Adipose tissue (tissue), 3 donors: ENCODE measurements around the gene LRRC8E. TPM values are rescaled to one million over a fixed set of nuclear protein-coding genes. Genes with fewer than 3 reads are reported as not detected.
"Not testable (repeated sequence)": the region's sequence is repeated elsewhere in the genome, so short reads cannot be mapped to it uniquely, and the experiment has no call there.

Experiments
- H3K27ac ChIP-seq: one replicate; pipeline ENCODE4 v1.5.1; 2013; ENCODE audit warnings: low read depth, low read length
- WGBS, 3 donors: extraction: QIAGEN DNeasy Blood & Tissue Kit; methylation state at CpG; one replicate each; pipeline ENCODE4 v1.1.7; 2013; 5-methylcytosine and 5-hydroxymethylcytosine counted together
- polyA plus RNA-seq, 3 donors: library from polyadenylated mRNA; stranded (reverse); fragments of 200-250 nt; gene quantifications; one replicate each; pipeline ENCODE4 v1.2.3, GENCODE V29; 2013
- donor health status: healthy with polysubstance abuse.
- donor health status: Bipolar disorder and iron deficiency.
- donor health status: healthy.

The LRRC8E gene
- polyA plus RNA-seq, 3 donors = 0.22 to 4.1 (median 0.61) TPM

DNA sequence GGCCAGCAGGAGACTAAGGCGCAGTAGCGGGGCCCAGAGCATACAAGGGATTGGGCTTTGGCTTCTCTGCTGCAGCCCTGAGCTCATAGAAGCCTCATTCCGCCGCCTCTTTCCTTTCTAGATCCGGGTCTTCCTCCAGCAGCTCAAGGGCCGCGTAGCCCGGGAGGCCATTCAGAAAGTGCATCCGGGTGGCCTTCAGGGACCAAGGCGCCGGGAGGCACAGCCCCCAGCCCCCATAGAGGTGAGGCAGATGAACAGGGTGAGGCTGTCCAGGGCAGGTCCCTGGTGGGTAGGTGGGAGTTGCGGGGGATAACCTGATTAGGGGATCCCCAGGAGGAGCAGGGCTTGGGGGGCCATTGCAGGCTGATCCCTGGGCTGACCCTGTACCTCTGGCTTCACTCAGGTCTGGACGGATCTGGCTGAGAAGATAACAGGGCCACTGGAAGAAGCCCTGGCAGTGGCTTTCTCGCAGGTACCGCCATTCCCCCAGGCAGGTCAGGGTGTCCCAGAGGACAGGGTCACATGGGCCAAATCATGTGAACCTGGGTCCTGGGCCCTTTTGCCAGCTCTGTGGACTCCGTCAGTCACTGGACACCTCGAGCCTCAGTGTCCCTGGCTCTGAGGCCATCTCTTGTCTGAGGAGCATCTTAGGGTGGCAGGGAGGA is 33.1 kb downstream of the LRRC8E start:
- WGBS, 3 donors = 35 to 62% (median 43%) methylated on average over 13 to 17 of the region's 17 CpGs
- peak overlapping the region; percentile 51 for H3K27ac ChIP-seq

- 91 to 94% (median 92%) methylated on average over 29 to 31 of the region's 31 CpGs for WGBS, 3 donors
- H3K27ac ChIP-seq = no peak overlapping the region
Measured at GRCh38 chr19:7921967-7922835, 33.9 kb downstream of the LRRC8E start.

DNA sequence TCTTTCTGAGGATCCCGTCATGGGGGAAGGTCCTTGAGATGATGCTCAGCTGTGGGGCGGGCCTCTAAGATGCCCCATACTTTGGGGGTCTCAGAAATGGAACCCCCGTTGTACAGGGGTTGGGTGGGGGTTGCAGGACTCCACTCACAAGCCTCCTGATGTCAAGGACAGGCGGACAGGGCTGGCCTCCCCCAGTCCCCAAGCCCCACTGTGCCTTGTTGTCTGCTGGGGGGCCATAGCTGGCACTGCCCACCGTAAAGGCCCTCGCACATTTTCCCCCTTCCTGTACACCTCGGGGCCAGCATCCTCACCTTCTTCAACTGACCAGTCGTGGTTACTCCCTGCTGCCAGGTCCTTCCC is 34.5 kb downstream of the LRRC8E start:
- 87 to 91% (median 90%) methylated on average over 8 of the region's 8 CpGs for WGBS, 3 donors

GRCh38 chr19:7923295-7924191 is 35.2 kb downstream of the LRRC8E start:
- H3K27ac ChIP-seq = no peak overlapping the region
- WGBS, 3 donors = 76 to 84% (median 76%) methylated on average over 31 of the region's 31 CpGs

More for the DNA sequence above, 34.5 kb downstream of the LRRC8E start:
- no peak overlapping the region for H3K27ac ChIP-seq

GRCh38 chr19:7924241-7924640 is 35.9 kb downstream of the LRRC8E start:
- 72 to 78% (median 75%) methylated on average over 10 to 12 of the region's 12 CpGs for WGBS, 3 donors
- no peak overlapping the region for H3K27ac ChIP-seq

DNA sequence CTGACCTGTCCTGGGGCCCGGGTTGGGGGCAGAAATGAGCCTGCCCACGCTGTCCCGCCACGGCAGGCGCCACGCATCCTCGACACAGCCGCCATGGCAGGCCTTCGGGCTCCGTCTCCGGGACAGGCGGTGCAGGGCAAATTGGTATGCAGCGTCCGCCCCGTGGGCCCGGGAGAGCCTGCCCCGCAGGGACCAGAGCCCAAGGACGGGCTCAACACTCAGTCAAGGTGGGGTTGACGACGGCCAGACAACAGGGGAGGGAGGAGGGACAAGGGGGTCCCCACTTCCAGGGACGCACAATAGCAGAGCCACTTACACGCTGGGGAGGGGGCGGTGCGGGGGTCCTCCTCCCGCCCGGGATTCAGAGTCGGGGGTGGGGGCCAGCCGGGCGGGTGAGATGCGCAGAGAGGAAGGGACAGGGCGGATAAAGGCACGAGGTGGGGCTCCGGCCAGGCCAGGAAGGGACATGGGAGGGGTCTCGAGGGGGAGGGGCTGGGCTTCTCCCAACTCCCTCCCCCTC is 36.4 kb downstream of the LRRC8E start:
- no peak overlapping the region for H3K27ac ChIP-seq
- WGBS, 3 donors = 38 to 42% (median 41%) methylated on average over 25 to 34 of the region's 34 CpGs

DNA sequence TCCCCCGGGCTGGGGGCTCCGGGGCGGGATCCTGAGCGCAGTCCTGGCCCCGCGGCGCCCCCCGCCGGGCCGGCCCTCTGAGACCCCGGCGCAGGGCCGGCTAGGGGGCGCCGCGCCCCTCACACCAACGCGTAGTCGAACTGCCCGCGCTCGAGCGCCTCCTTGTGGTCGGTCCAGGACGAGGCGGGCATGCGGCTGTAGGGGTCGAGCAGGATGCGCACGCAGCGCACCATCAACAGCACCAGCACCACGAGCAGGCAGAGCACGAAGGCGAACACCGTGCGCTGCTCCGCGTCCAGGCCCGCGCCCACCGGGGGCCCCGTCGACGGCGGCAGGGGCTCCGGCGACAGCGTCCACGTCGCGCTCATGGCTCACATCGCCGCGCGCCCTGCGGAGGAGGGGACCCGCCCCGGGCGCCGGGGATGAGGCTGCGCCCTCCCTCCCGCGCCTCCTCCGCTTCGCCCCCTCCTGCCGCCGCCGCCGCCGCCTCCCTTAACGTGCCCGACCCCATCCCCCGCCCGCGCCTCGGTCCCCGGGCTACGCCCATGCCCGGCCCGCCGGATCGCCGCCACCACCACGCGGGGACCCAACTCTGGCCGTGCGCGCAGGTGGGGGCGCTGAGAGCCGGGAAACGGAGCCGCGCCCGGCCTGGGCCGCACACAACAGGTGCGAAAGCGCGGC is 37.0 kb downstream of the LRRC8E start:
- 0% methylated on average over 50 to 97 of the region's 98 CpGs for WGBS, 3 donors
- no peak overlapping the region for H3K27ac ChIP-seq

- WGBS, 3 donors = 10 to 19% (median 17%) methylated on average over 26 to 63 of the region's 65 CpGs
- H3K27ac ChIP-seq = no peak within 1 kb of the TSS
Measured at GRCh38 chr19:7926021-7926726, 37.9 kb downstream of the LRRC8E start, which contains the start of gene CTXN1. CTXN1 (minus strand) TSS chr19:7926135; CDS start chr19:7925538, 597 bp downstream.

DNA sequence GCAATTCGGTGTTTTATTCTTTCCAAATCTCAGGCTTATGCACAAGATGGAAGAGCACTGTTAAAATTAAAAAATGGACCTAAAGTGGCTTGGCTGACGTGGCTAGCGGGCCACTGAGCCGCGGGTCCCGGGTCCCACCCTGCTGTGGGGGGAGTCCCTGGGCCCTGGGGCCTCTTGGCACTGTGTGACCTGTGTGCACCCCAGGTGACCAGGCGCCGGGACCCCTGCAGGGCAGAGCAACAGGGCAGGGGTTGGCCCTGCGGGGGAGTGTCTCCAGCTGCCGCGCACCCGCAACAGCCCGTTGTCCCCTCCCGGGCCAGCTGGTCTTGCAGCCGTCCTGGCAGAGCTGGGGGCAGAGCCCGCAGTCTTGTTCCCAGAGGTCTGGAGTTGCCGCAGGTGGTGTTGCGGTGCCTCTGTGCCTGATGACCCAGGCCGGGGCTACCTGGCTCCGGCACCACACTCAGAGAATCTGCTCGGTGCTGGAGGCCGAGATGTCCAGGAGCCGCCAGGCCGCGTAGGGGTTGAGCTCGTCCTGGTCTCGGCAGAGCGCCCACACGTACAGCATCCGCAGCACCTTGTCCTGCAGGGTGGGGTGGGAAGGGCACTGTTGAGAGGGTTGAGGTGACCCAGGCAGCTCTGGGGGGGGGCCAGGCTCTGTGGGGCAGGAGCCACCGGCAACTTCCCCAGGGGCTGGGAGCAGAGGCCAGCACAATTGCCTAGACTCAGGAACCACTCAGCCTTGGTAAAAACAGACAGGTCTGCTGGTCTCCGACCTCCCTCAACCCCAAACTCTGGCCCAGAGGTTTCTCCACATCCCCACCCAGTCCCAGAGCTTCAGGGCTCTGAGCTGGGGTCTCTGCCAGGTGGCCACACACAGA is 38.7 kb downstream of the LRRC8E start:
- WGBS, 3 donors = 73 to 82% (median 80%) methylated on average over 31 to 32 of the region's 32 CpGs

GRCh38 chr19:7927605-7928333 is 39.5 kb downstream of the LRRC8E start:
- no peak overlapping the region for H3K27ac ChIP-seq
- WGBS, 3 donors = 90% methylated on average over 23 of the region's 23 CpGs

More for the DNA sequence above, 38.7 kb downstream of the LRRC8E start:
- no peak overlapping the region for H3K27ac ChIP-seq

DNA sequence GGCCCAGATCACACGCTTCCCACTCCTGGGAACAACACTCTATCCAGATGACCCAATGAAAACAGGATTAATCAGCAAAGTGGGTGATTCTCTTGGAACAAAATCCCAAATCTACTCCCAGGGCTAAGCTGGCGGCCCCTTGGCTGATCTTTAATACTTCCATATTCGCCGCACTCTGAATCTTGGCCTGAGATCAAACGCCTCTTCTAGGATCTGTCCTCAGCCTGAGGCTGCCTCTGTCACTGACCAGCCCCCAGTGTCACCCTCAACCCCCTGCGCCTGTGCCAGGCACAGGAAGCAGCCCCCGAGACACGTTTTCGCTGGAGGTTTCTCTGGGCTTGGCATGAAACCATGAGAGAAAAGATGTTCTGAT is 40.0 kb downstream of the LRRC8E start:
- whole genome bisulfite sequencing, 3 donors = 52 to 78% (median 63%) methylated on average over 9 of the region's 9 CpGs
- H3K27ac ChIP-seq = no peak overlapping the region

DNA sequence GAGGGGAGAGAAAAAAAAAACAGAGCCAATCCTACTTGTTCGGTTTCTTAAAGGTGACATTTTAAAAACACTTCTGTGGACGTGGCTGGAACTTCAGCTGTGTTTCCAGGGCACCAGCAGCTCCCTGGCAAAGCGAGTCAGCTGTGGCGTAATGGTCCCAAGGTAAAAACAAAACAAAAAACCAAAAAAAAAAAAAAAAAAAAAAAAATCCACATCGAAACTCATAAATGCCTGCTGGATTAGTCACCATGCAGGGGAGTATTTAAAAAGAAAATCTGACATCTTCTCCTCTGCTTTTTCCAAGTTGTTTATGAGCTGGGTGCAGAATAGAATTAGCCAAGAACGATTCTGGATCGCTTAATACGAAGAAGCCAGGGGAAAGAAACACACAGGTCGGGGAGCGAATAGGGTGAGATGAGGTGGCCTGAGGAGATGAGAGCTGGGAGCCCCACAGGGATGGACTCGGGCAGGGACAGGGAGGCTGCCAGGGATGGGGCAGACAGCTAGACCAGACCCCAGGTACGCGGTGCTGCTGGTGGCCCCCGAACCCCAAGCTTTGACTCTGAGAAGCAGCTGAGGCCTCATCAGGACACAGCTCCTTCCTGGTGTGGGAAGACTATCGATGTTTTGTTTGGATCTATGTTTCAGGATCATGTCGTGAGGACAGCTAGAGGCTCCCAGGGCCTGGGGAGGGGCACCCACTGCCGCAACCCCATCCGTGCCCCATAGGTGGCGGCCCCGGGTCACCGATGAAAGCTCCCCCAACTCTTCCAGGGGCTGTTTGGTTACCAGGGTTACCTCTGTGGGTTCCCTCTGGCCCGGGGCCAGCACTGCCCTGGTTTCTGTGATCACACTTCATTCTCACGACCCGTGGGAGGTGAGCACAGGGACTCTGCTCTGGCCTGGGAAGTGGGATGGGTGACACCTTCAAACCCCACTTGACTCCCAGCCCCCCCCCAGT is 40.7 kb downstream of the LRRC8E start:
- H3K27ac ChIP-seq = peak overlapping the region; percentile 58
- 48 to 69% (median 56%) methylated on average over 24 of the region's 24 CpGs for WGBS, 3 donors

GRCh38 chr19:7930030-7930429 is 41.7 kb downstream of the LRRC8E start:
- not testable (repeated sequence) for H3K27ac ChIP-seq

DNA sequence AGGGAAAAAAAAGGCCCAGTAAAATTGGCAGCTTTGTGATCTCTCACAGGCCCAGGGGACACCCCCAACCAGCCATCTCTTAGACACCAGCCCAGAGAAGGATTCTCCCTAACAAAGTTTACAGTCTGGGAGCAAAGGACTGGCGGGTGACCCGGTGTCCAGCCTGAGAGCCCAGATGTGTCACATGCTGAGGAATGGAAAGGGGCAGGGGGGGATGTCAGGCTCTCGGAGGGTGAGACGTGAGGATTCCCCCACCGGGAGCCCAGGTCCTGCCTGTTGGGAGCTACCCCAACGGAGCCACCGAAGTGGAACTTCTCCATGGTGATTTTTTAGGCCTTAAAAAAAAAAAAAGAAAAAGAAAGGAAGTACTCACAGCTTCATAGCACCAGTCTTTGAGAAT is 42.5 kb downstream of the LRRC8E start:
- 83 to 87% (median 84%) methylated on average over 7 of the region's 7 CpGs for WGBS, 3 donors
- H3K27ac ChIP-seq = no peak overlapping the region

More at GRCh38 chr19:7930030-7930429, 41.7 kb downstream of the LRRC8E start:
- WGBS, 3 donors = 81 to 91% (median 88%) methylated on average over 8 to 11 of the region's 11 CpGs
